HS-27A (cell line): Measurements from ENCODE around the gene SIRT5.

ENCODE experiments used
- DNase-seq: peaks from one replicate; pipeline ENCODE4 v3.0.0-alpha.2; 2012; ENCODE audit warnings: low read depth, missing footprints

SIRT5 gene

GRCh38 chr6:13553646-13554045 lies 20.8 kb upstream of the SIRT5 start:
- DNase-seq: no peak

GRCh38 chr6:13554929-13555333 lies 19.5 kb upstream of the SIRT5 start:
- no peak for DNase-seq

DNA sequence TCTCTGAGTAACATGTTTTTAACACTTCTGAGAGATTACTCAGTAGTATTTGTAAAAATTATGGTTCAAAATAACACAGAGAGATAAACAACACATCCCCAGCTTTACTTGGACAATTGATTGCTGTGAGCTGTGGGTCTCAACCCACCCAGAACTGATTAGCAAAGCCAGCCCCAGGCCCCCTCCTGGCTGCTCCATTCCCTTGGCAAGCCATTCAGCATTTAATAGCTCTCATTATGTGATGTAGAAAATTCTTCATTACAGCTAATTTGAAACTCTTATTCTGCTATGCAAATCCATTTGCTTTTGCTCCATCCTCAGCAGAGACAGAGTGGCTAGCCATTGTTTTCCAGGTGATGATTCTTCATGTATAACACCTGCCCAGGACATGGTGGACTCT lies 16.6 kb upstream of the SIRT5 start:
- no peak for DNase-seq

- no peak for DNase-seq
Measured at GRCh38 chr6:13558718-13559117, 15.7 kb upstream of the SIRT5 start.

DNA sequence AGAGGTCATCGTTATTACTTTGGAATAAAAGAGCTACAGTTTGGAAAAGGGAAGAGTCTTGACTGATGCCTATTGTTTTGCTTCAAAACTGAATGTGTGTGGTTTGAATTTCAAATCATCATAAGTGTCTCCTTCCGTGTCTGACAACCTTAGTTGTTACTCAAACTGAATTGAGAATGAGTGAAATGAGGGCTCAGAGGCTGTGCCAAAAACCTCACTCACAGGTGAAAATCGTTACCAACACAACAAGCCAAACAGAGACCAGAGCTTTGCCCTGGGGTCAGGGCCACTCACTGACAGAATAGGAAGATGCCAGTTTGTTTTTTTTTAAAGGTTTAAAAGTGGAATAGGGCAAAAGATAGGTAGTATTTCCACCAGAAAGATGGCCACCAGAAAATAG lies 15.2 kb upstream of the SIRT5 start:
- no peak for DNase-seq

- DNase-seq: no peak
Measured at GRCh38 chr6:13559968-13560650, 14.3 kb upstream of the SIRT5 start.

DNA sequence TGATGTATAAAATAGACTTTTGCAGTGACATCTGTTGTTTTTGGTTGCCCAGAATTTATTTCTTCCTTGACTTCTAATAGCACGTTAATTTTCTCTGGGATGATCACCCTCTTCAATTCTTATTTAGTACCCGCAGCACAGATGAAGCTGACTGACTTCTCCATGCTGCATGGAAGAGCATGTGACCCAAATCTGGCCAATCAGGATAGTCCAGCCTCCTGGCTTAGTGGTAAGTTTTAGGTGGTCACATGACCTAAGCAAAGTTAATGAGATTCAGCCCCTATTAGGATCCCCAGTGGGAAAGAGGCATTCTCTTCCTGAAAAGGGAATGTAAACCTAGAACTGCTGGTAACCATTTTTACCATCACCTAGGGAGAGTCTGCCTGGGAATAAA lies 13.8 kb upstream of the SIRT5 start:
- DNase-seq: no peak

DNA sequence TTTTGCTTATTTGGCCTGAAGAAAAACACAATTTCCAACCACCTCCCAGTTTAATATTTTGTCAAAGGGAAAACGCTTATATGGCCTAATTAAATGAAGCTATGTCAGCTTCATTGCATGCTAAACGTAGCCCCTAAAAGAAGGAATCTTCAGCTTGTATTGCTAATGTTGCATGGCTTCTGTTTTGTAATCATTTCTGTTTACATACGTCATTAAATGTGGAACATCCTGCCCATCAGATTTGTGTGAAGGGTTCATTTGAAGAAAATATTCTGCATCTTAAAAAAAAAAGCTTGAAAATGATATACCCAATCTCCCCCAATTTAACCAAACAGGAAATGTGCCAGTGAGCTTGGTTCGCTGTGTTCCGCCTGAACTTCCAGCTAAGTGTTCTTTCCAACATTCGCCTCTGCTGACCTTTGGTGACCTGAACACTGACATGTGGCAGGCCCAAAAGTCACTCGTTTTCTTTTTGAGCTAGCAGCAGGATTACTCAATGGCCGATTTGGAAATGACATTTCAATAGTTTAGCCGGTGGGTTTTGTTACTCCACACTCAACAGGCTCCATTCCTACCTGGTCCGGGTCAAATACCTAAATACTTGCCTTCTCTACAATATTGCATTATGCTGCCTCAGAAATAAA lies 12.7 kb upstream of the SIRT5 start:
- no peak for DNase-seq

DNA sequence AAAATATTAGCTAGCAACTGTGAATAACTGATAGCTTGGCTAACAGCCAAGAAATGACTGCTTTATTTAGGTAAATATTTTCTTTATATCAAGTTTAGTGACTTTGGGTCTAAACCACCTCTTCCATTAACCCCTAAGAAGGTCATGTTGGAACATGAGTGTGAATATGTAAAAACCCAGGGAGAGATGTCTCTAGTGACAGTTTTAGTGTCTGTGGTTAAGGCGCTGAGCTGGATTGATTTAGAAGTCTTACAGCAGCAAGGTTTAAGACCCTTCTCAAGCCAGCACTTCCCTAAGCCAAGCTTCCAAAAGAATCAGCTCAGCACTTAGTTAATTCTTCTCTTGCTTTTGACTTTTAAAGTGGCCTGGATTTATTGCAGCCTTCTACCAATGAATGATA lies 11.4 kb upstream of the SIRT5 start:
- no peak for DNase-seq

- DNase-seq: no peak
Measured at GRCh38 chr6:13565921-13566320, 8.5 kb upstream of the SIRT5 start.

GRCh38 chr6:13566500-13566899 lies 7.9 kb upstream of the SIRT5 start:
- no peak for DNase-seq

- DNase-seq: no peak
Measured at GRCh38 chr6:13568970-13569369, 5.4 kb upstream of the SIRT5 start.

DNA sequence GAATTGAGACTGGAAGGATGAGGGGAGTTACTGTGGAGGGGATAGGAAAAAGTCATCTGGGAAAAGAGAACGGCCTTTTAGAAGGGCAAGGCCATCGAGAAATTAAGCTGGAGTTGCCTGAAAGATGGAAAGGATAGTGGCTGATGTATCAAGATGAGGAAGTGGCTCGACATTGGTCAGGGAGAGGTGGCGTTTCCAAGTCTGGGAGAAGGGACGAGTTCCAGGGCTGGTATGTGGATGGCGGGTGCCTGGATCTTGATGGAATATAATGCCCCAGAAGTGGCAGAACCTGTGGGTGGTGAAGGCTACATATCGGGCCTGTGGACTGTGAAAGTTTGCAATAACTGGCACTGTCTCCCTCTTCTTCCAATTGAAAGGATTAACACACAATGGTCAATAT lies 2.2 kb upstream of the SIRT5 start:
- DNase-seq: no peak

DNA sequence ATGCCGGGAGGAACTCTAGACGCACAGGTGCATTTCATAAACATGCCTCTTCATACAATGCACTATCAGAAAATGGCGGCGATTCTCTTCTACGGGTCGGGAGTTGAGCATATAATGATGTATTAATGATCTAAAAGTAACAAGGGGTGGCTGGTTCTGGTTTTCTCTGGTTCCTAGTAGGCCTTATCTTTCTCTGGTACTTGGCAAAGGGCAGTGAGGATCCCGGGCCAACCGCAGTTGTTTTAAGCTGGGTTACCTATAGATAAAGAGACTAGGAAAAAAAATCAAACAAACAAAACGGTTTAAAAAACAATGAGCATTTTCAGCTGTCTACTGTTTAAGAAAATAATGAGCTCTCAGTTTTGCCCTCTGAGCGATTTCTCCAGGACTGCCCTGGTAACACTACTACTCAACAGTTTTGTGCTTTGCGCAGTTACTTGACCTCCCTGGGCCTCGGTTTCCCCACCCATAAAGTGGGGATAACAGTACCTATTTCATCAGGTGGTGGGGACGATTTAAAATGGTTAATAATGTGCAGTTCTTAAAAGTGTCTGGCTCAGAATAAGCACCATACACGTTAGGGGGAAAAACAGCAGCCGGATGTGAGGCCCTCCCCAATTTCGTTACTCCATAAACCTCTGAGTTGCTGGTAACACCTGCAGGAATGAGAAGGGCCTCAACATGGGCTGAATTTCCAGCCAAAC lies 1.3 kb upstream of the SIRT5 start:
- no peak for DNase-seq

DNA sequence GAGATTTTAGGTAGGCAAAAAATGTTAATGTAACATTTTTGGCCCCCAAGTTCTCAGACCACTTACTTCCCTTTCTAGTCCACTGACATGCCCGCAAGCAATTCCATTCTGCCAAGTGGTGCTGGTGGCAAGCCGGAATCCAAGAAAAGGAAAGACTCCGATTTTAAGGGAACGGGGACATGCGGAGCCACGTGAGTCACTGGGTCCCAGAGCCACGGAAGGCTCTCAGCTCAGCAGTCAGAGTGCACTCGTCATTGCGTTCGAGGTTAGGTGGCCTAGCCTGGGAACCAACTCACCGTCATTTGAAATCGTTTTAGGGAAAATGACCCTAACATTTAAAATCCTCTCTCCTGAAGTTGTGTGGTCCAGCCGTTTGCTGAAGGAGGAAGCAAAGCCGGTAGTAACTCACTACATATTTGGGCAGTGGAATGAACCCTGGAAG lies 711 bp upstream of the SIRT5 start:
- no peak for DNase-seq

GRCh38 chr6:13574149-13574570 lies 241 bp upstream of the SIRT5 start:
- peak; percentile 92 for DNase-seq

GRCh38 chr6:13575377-13575775 lies 975 bp downstream of the SIRT5 start:
- DNase-seq: no peak

DNA sequence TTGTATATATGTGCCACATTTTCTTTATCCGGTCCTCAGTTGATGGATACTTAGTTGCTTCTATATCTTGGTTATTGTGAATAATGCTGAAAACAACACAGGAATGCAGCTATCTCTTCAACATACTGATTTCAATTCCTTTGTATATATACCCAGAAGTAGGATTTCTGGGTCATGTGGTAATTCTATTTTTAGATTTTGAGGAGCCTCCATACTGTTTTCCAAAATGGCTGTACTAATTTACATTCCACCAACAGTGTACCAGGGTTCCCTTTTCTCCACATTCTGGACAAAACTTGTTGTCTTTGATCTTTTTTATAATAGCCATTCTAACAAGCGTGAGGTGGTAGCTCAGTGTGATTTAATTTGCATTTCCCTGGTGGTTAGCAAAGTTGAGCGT lies 1.6 kb downstream of the SIRT5 start:
- DNase-seq: no peak

GRCh38 chr6:13577926-13578325 lies 3.5 kb downstream of the SIRT5 start:
- DNase-seq: no peak

DNA sequence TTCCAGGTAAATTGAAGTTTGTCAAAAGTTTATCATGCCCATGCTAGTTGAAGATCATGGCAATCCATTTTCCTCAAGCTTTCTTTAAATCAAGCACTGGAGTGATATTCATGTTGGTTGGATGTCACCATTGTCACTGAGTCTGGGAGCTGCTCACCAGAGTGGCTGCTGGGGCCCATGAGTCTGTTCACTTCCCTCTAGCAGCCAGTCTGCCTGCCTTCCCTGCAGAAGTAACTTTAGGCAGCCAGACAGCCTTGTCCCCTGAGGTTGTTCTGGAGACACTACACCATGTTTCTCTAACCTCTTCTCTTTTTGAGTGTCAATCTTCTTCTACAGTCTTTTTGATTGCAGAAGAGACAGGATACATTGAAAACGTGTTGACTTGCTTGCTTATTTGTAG lies 5.5 kb downstream of the SIRT5 start:
- no peak for DNase-seq

- DNase-seq: no peak
Measured at GRCh38 chr6:13581700-13582229, 7.4 kb downstream of the SIRT5 start.

- DNase-seq: no peak
Measured at GRCh38 chr6:13586603-13587542, 12.5 kb downstream of the SIRT5 start.
